Endothelial cell of umbilical vein (primary cell): Measurements from ENCODE around the gene BGN. TPM values are rescaled to one million over a fixed set of nuclear protein-coding genes. Genes with fewer than 3 reads are reported as not detected.

ENCODE experiments used
- BruUV-seq: library from RNA; stranded (reverse); fragments of 400-500 nt; replicated peaks from 2 replicates; lab custom pipeline; 2021; lab: Mats Ljungman, UMichigan
- CTCF ChIA-PET: fragments of 300-600, 350-600 bp; sonication (Branson Sonifier 250); formaldehyde crosslinking; loops from one replicate; lab custom pipeline; 2021; ENCODE audit warnings: antibody characterized with exemption, inconsistent platforms; lab: Charles Lee
- POLR2A ChIA-PET: fragments of 300-600, 350-600 bp; sonication (Branson Sonifier 250); formaldehyde crosslinking; loops from one replicate; lab custom pipeline; 2021; ENCODE audit warnings: antibody characterized with exemption, inconsistent platforms; lab: Charles Lee
- DNase-seq: peaks from one replicate; pipeline ENCODE4 v3.0.0-alpha.2; 2011; ENCODE audit warnings: low read depth, low spot score
- FAIRE-seq: peaks from 2 replicates; lab custom pipeline; 2011; peaks lifted over from hg19 to GRCh38; lab: Jason Lieb, UNC
- H2AFZ ChIP-seq: 2 replicates; pipeline ENCODE4 v1.6.0; 2012; ENCODE audit warnings: low read depth, low read length, control low read depth, inconsistent platforms
- H3K27ac ChIP-seq: 2 replicates; pipeline ENCODE4 v1.5.1; 2011; ENCODE audit warnings: low read depth, mild to moderate bottlenecking, control low read depth, low read length, moderate library complexity; ENCODE audit not compliant: insufficient read depth
- H3K27me3 ChIP-seq, 2 experiments: 2 replicates each; pipeline versions ENCODE4 v1.6.0 to v1.6.1; 2011; ENCODE audit warnings: low read length in 2 of 2, mixed read lengths in 1 of 2; ENCODE audit not compliant: control insufficient read depth in 2 of 2, insufficient read depth in 2 of 2
- H3K36me3 ChIP-seq, 2 experiments: 2 replicates in 1 of 2; 3 replicates in 1 of 2; pipeline ENCODE4 v1.5.1; 2011; ENCODE audit warnings: low read length in 2 of 2, mild to moderate bottlenecking in 1 of 2, moderate library complexity in 1 of 2; ENCODE audit not compliant: control insufficient read depth in 2 of 2, insufficient read depth in 2 of 2; ENCODE audit errors: extremely low read depth in 1 of 2
- H3K4me1 ChIP-seq: 3 replicates; pipeline ENCODE4 v1.5.1; 2011; ENCODE audit warnings: mild to moderate bottlenecking, low read length; ENCODE audit not compliant: control insufficient read depth, insufficient read depth; ENCODE audit errors: extremely low read depth
- H3K4me2 ChIP-seq: 2 replicates; pipeline ENCODE4 v1.6.1; 2011; ENCODE audit warnings: low read length, control low read depth, mixed read lengths; ENCODE audit not compliant: insufficient read depth
- H3K4me3 ChIP-seq, 3 experiments: fragments of 200-600 bp in 1 of 3; sonication (generic), shearing (Covaris generic) in 1 of 3; replicated peaks in 1 of 3; 2 replicates each; pipeline ENCODE4 v1.5.1; 2011 to 2016; ENCODE audit warnings: control low read depth in 3 of 3, low read length in 3 of 3, mild to moderate bottlenecking in 2 of 3, inconsistent platforms in 1 of 3, low read depth in 1 of 3, moderate library complexity in 1 of 3; ENCODE audit not compliant: insufficient read depth in 1 of 3
- H3K79me2 ChIP-seq: 2 replicates; pipeline ENCODE4 v1.6.0; 2012; ENCODE audit warnings: low read length, inconsistent platforms; ENCODE audit not compliant: control insufficient read depth, insufficient read depth
- H3K9ac ChIP-seq: replicated peaks from 2 replicates; pipeline ENCODE3; 2011; ENCODE audit warnings: low read length, control low read depth; ENCODE audit not compliant: insufficient read depth; ENCODE audit errors: extremely low read depth
- H3K9me1 ChIP-seq: replicated peaks from 3 replicates; pipeline ENCODE4 v1.6.0; 2011; ENCODE audit warnings: mild to moderate bottlenecking, low read length; ENCODE audit not compliant: control insufficient read depth, insufficient read depth; ENCODE audit errors: extremely low read depth
- H3K9me3 ChIP-seq: replicated peaks from 2 replicates; pipeline ENCODE4 v1.5.1; 2012; ENCODE audit warnings: low read length, inconsistent platforms; ENCODE audit not compliant: control insufficient read depth, insufficient read depth
- H4K20me1 ChIP-seq: replicated peaks from 2 replicates; pipeline ENCODE3; 2011; ENCODE audit warnings: mild to moderate bottlenecking, low read length; ENCODE audit not compliant: control insufficient read depth, insufficient read depth; ENCODE audit errors: extremely low read depth
- EZH2 ChIP-seq: IDR thresholded peaks from 2 replicates; pipeline ENCODE4 v1.6.1; 2012; ENCODE audit warnings: borderline replicate concordance, low read depth, mild to moderate bottlenecking, moderate library complexity, low read length, inconsistent platforms; ENCODE audit not compliant: severe bottlenecking
- FOS ChIP-seq: IDR thresholded peaks from 2 replicates; pipeline ENCODE4 v1.6.1; 2011; ENCODE audit warnings: mild to moderate bottlenecking, low read length, moderate library complexity, borderline replicate concordance; ENCODE audit not compliant: insufficient read depth
- GATA2 ChIP-seq: IDR thresholded peaks from 2 replicates; pipeline ENCODE4 v1.7.0; 2011; ENCODE audit warnings: low read depth, mild to moderate bottlenecking, moderate library complexity, mixed read lengths, low read length; ENCODE audit not compliant: insufficient read length, insufficient read depth
- JUN ChIP-seq: IDR thresholded peaks from 2 replicates; pipeline ENCODE4 v1.6.1; 2011; ENCODE audit warnings: borderline replicate concordance, low read depth; ENCODE audit not compliant: insufficient read length, insufficient read depth
- MAX ChIP-seq: IDR thresholded peaks from 2 replicates; pipeline ENCODE4 v1.6.1; 2011; ENCODE audit not compliant: insufficient read depth, insufficient read length
- MYC ChIP-seq: IDR thresholded peaks from one replicate; pipeline ENCODE4 v1.6.1; 2011; ENCODE audit warnings: mild to moderate bottlenecking, low read depth, low read length
- POLR2A ChIP-seq: IDR thresholded peaks from 2 replicates; pipeline ENCODE4 v1.6.1; 2012; ENCODE audit warnings: low read depth, mild to moderate bottlenecking, control low read depth, low read length
- POLR2AphosphoS5 ChIP-seq: IDR thresholded peaks from 2 replicates; pipeline ENCODE4 v1.6.1; 2012; ENCODE audit warnings: low read depth, mild to moderate bottlenecking, control low read depth, low read length, moderate library complexity; ENCODE audit not compliant: insufficient read depth
- dilution Hi-C: fragments of 300-500 bp; cut with MboI; formaldehyde crosslinking; loops from one replicate; pipeline ENCODE4 v1.15.0; 2019; ENCODE audit warnings: low sequenced_read_pairs; ENCODE audit not compliant: extremely low pct_ligation_motif_present
- intact Hi-C: fragments of 100-400 bp; cut with micrococcal nuclease; formaldehyde crosslinking; loops from one replicate; pipeline ENCODE4 v1.10.0; 2022
- polyA plus RNA-seq, 4 experiments: library from polyadenylated mRNA; depleted of rRNA in 3 of 4; stranded (reverse) in 3 of 4; unstranded in 1 of 4; fragments of >200 nt; gene quantifications; 2 replicates each; pipeline versions ENCODE4 v1.2.1 to v1.2.3, GENCODE V29; 2011 to 2012; ENCODE audit warnings: missing spikeins in 1 of 4
- total RNA-seq: library from RNA; stranded (reverse); gene quantifications from 2 replicates; pipeline ENCODE4 v1.2.3, GENCODE V29; 2021
- TF ChIP-seq, protein P1 (sequence below), 2 donors: IDR thresholded peaks; 1 replicate in 1 of 2; 2 replicates in 1 of 2; pipeline ENCODE4 v1.5.1; 2011; ENCODE audit warnings: low read length in 2 of 2, mild to moderate bottlenecking in 2 of 2, moderate library complexity in 2 of 2, control low read depth in 1 of 2, inconsistent platforms in 1 of 2, low read depth in 1 of 2; ENCODE audit not compliant: insufficient read depth in 1 of 2; ENCODE audit errors: extremely low read depth in 1 of 2

The BGN gene
- total and polyA plus RNA-seq, 2 donors (not counting 3 experiments of a cell fraction or from before 2014, with no cell fraction given), result 479 to 879 TPM

GRCh38 chrX:153456704-153457103 lies 38.1 kb upstream of the BGN start:
- intact Hi-C loops (no loop called here), dilution Hi-C loops (no loop called here)
- H4K20me1 ChIP-seq, result no peaks in the 10 kb centered on the region
- H3K36me3 ChIP-seq, result no peaks in the 10 kb centered on the region
- no TSS peak for BruUV-seq
- no peak for FAIRE-seq
- H3K79me2 ChIP-seq, result no peaks in the 10 kb centered on the region
- no peak for DNase-seq
- no peak overlapping the region for H3K4me3 ChIP-seq
- H3K9me1 ChIP-seq, result no peaks in the 10 kb centered on the region
- H3K27ac ChIP-seq, result no peak overlapping the region
- TF ChIP-seq EZH2 (no peak), FOS (no peak), JUN (no peak), MYC (no peak), POLR2AphosphoS5 (no peak), MAX (no peak), GATA2 (no peak), POLR2A (no peak)
- TF ChIP-seq, protein P1, sequence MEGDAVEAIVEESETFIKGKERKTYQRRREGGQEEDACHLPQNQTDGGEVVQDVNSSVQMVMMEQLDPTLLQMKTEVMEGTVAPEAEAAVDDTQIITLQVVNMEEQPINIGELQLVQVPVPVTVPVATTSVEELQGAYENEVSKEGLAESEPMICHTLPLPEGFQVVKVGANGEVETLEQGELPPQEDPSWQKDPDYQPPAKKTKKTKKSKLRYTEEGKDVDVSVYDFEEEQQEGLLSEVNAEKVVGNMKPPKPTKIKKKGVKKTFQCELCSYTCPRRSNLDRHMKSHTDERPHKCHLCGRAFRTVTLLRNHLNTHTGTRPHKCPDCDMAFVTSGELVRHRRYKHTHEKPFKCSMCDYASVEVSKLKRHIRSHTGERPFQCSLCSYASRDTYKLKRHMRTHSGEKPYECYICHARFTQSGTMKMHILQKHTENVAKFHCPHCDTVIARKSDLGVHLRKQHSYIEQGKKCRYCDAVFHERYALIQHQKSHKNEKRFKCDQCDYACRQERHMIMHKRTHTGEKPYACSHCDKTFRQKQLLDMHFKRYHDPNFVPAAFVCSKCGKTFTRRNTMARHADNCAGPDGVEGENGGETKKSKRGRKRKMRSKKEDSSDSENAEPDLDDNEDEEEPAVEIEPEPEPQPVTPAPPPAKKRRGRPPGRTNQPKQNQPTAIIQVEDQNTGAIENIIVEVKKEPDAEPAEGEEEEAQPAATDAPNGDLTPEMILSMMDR (IDR thresholded peaks at IDR 0.05; ENCODE audit: extremely low read depth in 1 of 2, insufficient read depth in 1 of 2, low read depth in 1 of 2, low read length in 2 of 2), result no peak
- H3K9me3 ChIP-seq, result no peaks in the 10 kb centered on the region
- peaks cover 5% of the 10 kb centered on the region for H3K4me1 ChIP-seq
- H2AFZ ChIP-seq, result no peak overlapping the region
- H3K27me3 ChIP-seq, result no peaks in the 10 kb centered on the region
- no peak overlapping the region for H3K9ac ChIP-seq
- H3K4me2 ChIP-seq, result no peak overlapping the region
- CTCF ChIA-PET, result no interaction called here
- POLR2A ChIA-PET, result no interaction called here
